ENCODE measurements around the gene ERCC4.
"Not testable (repeated sequence)": the region's sequence is repeated elsewhere in the genome, so short reads cannot be mapped to it uniquely, and the experiment has no call there.

The ERCC4 gene

DNA sequence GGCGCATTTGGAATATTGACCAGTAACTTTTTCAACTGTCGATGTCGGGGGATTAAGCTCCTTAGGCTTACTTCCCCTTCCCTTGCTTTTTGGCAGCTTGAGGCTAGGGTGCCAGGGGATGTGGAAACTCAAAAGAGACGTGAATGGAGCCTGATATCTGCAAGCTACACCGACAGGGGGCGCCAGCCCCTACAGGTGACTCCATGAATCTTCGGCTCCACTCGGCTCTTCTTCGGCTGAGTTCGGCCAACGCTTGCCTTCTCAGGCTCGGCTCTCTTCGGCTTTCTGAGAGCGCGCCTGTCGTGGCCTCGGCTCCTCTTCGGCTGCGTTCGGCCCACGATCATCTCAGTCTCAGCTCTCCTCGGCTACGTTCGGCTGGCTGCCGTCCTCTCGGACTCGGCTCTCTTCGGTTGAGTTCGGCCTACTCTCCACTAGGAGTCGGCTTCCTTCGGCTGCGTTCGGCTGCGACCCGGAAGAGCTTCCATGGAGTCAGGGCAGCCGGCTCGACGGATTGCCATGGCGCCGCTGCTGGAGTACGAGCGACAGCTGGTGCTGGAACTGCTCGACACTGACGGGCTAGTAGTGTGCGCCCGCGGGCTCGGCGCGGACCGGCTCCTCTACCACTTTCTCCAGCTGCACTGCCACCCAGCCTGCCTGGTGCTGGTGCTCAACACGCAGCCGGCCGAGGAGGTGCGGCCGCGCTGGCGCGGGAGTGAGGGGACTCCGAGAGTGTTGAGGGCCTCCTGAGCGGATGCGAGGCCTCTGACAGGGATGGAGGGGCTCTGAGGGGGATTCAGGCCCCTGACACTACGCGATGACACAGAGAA is at the start of gene ERCC4:
Gene ERCC4, plus strand, starts transcription at position 472 of the 827 bp plus-strand sequence. Its CDS starts 12 bp downstream, at position 484.
- peak; percentile 96 to 98 for DNase-seq (ENCODE audit: low read depth in 2 of 2)

GRCh38 chr16:13873835-13874438 is 46.0 kb upstream of the ERCC4 start:
- no peak for DNase-seq (ENCODE audit: low read depth in 2 of 2)

- no peak for DNase-seq (ENCODE audit: low read depth in 2 of 2)
Measured at GRCh38 chr16:13875614-13876284, 44.2 kb upstream of the ERCC4 start.

GRCh38 chr16:13883276-13883675 is 36.7 kb upstream of the ERCC4 start:
- DNase-seq (ENCODE audit: low read depth in 2 of 2): no peak

DNA sequence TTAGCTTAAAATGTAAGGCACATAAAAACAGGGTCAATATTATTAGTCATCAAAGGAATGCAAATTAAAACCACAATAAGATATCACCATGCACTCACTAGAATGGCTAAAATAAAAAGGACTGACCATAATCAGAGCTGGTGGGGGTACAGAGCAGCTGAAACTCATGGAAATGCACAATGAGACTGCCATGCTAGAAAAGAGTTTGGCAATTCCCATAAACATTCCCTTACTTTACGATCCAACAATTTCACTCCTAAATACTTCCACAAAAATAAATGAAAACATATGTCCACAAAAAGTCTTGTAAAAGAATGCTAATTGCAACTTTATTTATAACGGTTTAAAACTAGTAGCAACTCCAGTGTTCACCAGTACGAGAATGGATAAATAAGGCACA is 36.1 kb upstream of the ERCC4 start:
- DNase-seq (ENCODE audit: low read depth in 2 of 2): no peak

DNA sequence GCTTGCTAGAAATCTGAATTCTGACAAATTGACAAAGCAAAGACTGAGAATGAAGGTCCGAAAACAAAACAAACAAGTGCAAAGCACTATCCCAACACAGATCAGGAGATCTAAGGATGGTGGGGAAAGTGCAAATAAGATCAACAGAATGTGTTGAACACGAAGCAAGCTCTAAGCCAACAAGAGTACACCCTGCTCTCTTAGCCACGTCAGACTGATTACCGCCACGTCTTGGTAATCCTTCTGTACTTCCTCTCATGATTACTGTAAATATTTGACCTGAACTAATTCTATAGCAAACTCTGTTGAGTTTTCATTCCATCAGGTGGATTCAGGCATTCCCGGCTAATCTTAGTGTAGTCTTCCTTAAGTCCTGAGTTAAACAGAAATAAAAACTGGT is 34.3 kb upstream of the ERCC4 start:
- DNase-seq (ENCODE audit: low read depth in 2 of 2): no peak

DNA sequence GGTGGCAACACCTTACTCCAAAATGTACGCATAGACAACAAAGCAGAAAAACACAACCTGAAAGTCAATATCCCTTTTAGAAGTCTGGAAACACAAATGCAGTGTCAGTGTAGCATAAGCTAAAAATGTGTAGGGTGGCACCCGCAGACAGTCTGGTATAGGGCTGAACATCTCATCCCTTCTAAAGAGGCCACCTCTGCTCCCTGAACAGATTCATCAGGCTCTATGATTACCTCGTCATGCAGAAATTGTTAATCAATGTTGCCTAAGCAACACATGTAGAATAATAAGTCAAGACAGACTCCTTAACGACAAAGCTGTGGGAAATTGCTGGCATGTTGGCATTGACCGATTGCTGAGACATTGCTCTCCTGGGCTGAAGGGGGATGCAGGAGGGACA is 33.3 kb upstream of the ERCC4 start:
- DNase-seq (ENCODE audit: low read depth in 2 of 2): no peak

GRCh38 chr16:13889323-13889722 is 30.6 kb upstream of the ERCC4 start:
- not testable (repeated sequence) for DNase-seq (ENCODE audit: low read depth in 2 of 2)

- no peak for DNase-seq (ENCODE audit: low read depth in 2 of 2)
Measured at GRCh38 chr16:13892301-13892700, 27.7 kb upstream of the ERCC4 start.

- no peak for DNase-seq (ENCODE audit: low read depth in 2 of 2)
Measured at GRCh38 chr16:13895516-13895915, 24.4 kb upstream of the ERCC4 start.

GRCh38 chr16:13896543-13897182 is 23.3 kb upstream of the ERCC4 start:
- DNase-seq (ENCODE audit: low read depth in 2 of 2): no peak

GRCh38 chr16:13897806-13898205 is 22.1 kb upstream of the ERCC4 start:
- no peak for DNase-seq (ENCODE audit: low read depth in 2 of 2)

GRCh38 chr16:13898233-13898632 is 21.7 kb upstream of the ERCC4 start:
- DNase-seq (ENCODE audit: low read depth in 2 of 2): no peak

GRCh38 chr16:13902052-13902451 is 17.9 kb upstream of the ERCC4 start:
- DNase-seq (ENCODE audit: low read depth in 2 of 2): no peak

- no peak for DNase-seq (ENCODE audit: low read depth in 2 of 2)
Measured at GRCh38 chr16:13902677-13903076, 17.3 kb upstream of the ERCC4 start.

DNA sequence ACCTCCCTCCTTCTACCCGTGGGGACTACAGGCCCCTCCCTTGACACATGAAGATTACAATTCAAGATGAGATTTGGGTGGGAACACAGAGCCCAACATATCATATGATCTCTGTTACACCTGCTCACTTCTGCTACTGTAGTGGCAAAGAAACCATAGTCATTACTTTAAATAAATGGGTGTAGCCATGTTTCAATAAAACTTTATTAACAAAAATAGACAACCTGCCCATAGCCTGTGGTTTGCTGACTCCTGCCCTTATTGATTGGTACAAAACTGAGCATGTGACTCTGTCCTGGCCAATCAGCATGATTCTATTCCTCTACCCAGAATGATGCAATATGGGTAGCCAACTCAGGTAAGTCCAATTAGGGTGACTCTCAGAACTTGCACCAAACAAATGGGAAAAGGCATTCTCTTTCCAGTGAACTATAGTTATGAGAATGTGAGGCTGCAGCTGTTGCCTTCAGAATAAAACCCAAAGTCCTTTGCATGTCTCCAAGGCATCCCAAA is 15.7 kb upstream of the ERCC4 start:
- no peak for DNase-seq (ENCODE audit: low read depth in 2 of 2)

GRCh38 chr16:13904822-13905221 is 15.1 kb upstream of the ERCC4 start:
- DNase-seq (ENCODE audit: low read depth in 2 of 2): peak; percentile 2 to 13

DNA sequence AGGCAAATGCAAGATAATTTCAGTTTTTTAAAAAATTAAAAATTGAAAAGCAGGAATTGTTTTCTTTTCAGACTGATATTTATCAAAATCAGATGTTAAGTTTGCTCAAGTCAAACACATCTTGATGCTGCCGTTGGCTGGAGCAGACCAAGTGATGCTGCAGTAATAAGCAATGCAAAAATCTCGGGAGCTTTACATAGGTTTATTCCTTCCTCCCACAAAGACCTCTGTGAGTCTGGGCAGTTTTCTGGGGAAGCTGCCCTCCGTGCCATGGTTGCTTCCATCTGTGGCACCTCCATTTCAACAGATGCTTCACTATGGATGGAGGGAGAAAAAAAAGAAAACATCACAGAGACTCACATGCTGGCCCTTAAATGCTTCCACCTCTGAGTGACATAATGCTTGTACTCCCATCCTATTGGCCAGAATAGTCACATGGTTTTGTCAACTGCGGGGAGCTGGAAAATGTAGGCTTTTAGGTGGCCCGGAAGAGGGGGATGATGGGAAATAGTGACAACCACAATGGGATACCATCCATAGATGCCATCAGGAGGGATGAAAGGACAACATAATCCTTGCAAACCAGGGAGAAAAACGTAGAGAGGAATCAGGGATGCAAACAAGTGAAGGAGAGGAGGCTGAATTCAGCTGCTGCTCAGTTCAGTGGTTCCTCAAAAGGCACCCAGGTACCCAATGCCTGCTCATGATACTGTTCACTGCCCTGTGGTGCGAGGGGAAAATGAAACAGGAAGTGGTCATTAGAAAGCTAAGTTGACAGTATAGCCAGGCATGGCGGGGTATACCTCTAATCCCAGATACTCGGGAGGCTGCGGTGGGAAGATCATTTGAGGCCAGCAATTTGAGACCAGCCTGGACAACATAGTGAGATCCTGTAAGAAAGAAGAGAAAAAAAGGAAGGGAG is 13.5 kb upstream of the ERCC4 start:
- DNase-seq (ENCODE audit: low read depth in 2 of 2): no peak

DNA sequence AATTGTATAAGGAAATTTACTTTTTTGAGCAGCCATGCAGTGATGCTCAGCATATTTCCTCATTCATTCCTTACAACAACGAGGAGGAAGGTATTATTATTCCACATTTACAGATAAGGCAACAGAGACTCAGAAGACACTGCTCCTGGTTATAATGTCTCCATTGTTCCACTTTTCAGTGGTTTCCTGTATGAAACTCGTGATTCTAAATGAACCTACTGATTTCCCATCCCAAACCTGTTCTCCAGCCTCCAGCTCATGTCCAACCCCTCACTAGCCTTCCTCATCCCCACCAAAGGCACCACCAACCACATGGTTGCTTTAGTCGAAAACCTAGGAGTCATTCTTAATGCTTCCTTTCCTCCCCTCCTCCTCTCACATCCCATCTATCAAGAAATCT is 12.5 kb upstream of the ERCC4 start:
- DNase-seq (ENCODE audit: low read depth in 2 of 2): no peak

DNA sequence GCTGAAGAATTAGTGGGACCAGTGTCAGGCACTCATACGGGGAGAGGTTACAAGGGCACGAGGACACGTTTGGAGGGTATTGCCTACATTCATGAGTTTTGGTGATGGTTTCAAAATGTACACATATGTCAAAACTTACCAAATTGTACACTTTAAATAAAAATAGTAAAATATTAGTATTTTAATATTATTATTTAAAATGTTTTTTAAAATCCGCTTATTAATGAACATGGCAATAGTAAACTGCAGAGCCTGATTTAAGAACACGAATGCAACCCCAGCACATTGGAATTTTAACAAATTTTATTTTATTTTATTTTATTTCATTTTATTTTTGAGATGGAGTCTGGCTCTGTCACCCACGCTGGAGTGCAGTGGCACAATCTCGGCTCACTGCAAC is 10.9 kb upstream of the ERCC4 start:
- DNase-seq (ENCODE audit: low read depth in 2 of 2): no peak

DNA sequence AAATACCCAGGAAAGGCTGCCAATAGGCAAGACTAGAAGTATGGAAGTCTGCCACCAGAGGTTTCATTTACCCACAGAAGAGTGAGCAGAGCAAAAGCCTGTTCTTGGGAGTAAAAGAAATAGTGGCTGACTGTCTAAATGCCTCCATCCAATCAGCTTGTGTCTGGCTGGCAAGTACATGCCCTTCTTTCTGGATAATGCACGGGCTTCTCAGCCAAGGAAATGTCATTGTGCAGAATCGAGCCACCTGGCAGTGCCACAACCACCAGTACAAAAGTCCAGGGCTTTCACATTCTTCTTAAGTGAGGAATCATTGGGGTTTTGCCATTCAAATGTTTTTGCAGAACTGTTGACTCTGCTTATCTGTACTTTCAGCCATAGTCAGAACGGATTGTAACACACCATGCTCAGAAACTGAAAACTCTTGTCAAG is 10.1 kb upstream of the ERCC4 start:
- DNase-seq (ENCODE audit: low read depth in 2 of 2): no peak

All from stimulated activated CD8-positive, alpha-beta memory T cell treated with anti-CD3 and anti-CD28 coated beads, Interleukin-2, amount 100 ng/mL, for 48 hours (primary cell).